Astrocyte (in vitro differentiated cells and primary cell): ENCODE data around the gene LGALS3BP.

ENCODE experiments used
- CTCF ChIP-seq: IDR thresholded peaks from 2 replicates; pipeline ENCODE4 v1.5.1; 2011; ENCODE audit warnings: low read depth, mild to moderate bottlenecking, inconsistent platforms, low read length, moderate library complexity; ENCODE audit not compliant: insufficient read depth
- EZH2 ChIP-seq: IDR thresholded peaks from 2 replicates; pipeline ENCODE4 v1.6.1; 2012; ENCODE audit warnings: mild to moderate bottlenecking, low read length, inconsistent platforms; ENCODE audit not compliant: insufficient read depth

DNA sequence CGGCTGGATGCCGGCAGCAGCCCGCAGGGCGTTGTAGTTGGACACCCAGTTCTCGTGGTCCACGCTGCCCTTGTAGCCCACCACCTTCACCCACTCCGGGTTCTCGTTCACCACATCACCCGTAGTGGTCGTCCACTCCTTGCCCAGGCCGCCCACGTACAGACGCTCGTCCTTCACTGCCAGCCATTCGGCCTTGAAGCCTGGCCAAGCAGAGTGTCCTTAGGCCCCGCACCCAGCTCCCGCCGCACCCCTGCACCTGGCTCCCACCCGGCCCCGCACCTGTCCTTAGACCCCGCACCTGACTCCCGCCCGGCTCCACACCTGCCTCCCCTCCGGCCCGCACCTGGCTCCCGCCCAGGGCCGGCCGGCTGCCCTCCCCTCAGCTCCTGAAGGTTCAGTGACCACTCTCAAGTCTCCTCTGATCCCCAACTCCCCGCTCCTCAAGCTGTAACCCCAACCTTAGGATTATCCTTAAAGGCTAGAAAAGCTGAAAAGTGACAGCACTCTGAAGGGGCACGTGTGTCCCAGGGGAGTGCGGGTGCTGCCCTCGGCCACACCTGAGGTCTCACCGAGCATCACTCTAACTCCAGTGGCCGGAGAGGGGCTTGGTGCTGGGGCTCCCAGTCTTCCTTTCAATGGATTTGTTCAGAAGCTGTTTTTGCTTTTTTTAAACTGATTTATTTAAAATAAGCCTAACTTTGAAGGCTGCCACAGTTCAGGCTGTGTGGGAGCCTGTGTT is 15.5 kb upstream of the LGALS3BP start:
- no peak for TF ChIP-seq CTCF
- TF ChIP-seq EZH2: no peak
